HG02852 (cell line): Measurements from ENCODE around the gene ALOX15.
"Not testable (repeated sequence)": the region's sequence is repeated elsewhere in the genome, so short reads cannot be mapped to it uniquely, and the experiment has no call there.

ENCODE experiments used
- ATAC-seq: cut with Tn5 transposase; IDR thresholded peaks from one replicate; pipeline ENCODE4 v1.9.1; 2021; ENCODE audit warnings: mild to moderate bottlenecking, moderate library complexity; ENCODE audit not compliant: unreplicated experiment

Gene ALOX15, protein sequence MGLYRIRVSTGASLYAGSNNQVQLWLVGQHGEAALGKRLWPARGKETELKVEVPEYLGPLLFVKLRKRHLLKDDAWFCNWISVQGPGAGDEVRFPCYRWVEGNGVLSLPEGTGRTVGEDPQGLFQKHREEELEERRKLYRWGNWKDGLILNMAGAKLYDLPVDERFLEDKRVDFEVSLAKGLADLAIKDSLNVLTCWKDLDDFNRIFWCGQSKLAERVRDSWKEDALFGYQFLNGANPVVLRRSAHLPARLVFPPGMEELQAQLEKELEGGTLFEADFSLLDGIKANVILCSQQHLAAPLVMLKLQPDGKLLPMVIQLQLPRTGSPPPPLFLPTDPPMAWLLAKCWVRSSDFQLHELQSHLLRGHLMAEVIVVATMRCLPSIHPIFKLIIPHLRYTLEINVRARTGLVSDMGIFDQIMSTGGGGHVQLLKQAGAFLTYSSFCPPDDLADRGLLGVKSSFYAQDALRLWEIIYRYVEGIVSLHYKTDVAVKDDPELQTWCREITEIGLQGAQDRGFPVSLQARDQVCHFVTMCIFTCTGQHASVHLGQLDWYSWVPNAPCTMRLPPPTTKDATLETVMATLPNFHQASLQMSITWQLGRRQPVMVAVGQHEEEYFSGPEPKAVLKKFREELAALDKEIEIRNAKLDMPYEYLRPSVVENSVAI

DNA sequence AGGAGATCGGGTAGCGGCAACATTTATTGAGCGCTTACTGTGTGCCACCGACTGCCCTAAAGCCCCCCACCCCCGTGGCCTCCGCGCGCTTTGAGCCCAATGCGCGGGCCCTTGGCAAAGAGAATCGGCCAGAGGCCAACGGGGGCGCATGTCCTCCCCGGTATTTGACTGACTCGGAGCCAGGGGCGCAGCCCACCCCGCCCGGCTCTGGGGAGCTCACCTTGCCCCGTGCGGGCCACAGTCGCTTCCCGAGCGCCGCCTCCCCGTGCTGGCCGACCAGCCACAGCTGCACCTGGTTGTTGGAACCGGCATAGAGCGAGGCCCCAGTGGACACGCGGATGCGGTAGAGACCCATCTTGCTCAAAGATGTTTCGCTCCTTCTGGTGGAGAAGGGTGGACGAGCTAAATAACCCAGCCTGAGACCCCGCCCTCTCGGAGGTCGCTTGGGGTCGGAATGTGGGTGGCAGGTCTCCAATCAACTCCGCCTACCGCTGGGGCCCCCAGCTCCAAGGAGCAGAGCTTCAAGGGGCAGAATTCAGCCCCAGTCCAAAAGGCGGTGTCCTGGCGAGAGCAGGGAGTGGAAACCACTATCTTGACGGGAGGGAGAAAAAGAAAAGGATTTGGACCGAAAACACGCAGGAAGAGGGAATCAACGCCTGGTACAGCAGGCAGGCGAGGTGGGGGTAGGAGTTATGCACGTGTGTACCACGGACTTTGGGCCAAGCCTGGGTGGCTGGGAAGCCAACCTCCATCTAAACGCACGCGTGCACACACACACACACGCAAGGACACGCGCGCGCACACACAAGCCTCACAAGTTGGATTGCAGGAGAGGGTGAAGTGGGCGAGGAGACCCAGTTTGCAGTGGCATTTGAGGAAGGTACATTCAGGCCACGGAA is at the start of gene ALOX15:
Gene ALOX15 (minus strand): TSS at position 382 of the 899 bp plus-strand sequence. CDS start 27 bp downstream, at position 355.
- ATAC-seq, result no peak

DNA sequence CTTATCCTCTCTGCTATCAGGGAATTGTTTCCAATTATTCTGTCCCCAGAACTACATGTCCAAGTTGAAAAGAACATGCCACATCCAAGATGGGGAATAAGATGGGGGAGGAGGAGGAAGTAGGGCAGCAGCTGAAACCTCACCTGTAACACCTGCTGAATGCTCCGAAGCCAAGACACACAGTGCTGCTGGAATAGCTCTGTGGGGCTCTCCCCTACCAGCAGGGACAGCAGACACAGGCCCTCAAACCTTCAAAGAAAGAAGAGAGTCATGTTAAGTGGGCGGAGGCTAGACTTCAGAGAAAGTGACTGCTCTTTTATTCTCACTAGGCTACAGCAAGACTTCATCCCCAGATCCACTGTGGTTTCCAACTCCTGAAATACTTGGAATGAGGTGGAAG is 49.3 kb upstream of the ALOX15 start:
- ATAC-seq, result no peak

DNA sequence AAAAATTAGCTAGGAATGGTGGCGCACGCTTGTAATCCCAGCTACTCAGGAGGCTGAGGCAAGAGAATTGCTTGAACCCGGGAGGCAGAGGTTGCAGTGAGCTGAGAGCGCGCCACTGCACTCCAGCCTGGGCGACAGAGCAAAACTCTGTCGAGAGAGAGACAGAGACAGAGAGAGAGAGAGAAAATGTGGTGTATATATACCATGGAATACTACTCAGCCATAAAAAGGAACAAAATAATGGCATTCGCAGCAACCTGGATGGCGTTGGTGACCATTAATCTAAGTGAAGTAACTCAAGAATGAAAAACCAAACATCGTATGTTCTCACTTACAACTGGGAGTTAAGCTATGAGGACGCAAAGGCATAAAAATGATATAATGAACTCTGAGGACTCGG is 48.4 kb upstream of the ALOX15 start:
- not testable (repeated sequence) for ATAC-seq

DNA sequence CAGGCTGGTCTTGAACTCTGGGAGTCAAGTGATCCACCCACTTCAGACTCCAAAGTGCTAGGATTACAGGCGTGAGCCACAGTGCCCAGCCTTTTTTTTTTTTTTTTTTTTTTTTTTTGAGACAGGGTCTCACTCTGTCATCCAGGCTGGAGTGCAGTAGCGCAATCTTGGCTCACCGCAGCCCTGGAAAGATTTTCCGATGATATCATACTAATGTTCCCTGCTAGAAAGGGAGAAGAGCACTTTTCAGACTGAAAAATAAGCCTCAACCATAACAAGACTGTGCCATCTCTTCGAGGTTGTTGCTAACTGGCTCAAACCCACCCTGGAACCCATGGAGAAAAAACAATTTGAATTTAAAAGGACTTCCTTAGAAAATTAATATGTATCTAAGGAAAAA is 42.3 kb upstream of the ALOX15 start:
- ATAC-seq, result not testable (repeated sequence)

DNA sequence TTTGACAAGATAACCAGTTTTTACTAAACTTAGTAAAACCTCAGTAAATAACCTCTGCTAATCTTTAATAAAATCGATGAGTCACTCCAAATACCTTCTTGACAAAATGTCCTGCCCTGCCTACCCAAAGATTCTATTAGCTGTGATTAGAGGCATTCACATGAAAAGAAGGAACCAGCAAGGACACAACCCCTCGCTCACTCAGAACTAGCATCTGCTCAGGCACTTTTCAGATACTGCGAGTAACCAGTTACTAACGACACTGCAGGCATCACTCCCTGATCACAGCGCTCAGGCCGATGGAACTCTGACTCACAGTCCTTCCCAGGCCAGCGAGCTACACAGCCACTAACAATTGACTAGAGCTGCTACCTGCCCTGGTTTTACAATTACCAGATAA is 38.2 kb upstream of the ALOX15 start:
- no peak for ATAC-seq

DNA sequence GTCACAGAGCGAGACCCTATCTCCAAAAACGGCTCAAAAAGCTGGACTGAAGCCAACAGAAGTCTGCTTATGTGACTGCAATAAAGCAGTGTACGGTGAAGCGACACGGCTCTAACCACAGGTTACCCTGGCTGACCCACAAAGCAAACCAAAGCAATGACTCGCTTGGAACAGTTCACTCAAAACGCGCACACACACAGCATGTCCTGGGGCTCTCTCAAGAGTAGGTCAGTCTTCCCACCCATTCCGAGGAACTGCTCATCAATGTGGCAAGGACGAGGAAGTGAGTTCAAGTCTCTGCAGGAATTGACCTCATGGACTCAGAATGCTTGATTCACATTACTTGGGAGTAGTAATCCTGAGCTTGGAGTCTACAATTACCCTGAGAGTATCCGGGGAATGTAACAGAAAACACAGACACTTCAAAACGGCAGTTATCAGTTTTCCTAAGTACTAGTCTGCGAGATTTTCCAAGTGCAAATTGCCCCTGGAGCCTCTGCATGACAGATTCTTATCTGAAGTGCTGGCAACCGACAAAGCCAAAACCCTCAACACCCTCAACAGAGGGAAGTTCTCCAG is 37.1 kb upstream of the ALOX15 start:
- ATAC-seq, result no peak

DNA sequence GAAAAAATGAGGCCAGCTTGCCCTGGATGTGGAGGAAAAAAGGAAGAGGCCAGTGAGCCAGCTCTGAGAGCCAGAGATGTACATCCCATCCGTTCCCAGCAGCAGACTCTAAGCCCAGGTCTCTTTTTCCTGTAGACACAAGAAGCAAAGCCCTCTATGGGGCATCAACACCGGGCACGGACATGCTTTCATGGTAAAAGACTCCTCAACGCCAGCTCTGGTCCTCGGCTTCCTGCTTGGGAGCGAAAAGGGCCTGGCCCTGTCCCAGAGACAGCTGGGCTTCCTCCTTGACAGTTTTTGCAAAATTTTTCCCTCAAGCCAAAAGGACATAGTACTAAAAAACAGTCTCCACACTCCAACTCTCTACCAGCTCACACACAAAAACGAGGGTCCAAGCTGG is 35.3 kb upstream of the ALOX15 start:
- ATAC-seq, result no peak

DNA sequence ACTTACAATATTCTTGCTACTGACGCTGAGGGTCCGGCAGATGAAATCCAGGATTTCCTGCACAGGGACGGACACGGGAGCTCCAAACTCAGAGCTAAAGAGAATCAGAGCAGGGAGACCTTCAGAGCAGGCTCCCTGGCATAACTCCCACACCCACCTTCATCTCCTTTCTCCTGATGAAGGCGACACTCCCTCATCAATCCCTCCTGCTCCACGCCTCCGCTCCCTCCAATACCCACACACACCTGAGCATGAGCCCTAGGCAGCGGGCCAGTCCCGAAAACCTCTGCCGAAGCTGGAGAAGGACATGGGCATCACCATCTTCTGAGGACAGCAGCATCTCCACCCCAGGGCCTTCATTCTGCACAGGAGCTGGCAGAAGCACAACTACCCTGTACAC is 34.3 kb upstream of the ALOX15 start:
- no peak for ATAC-seq

DNA sequence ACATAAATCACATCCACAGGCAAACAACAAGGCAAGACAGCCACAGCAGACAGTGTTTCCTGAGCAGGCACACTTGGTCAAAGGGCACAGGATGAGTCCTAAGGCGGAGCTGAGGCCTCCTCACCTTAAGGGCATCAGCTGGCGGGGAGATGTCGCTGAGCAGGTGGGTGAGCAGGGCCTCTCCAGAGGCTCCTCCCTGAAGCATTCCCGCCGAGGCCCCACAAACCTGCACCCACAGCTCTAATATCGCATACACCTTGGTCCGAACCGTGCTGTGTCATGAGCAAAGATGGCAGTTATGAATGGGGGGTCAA is 33.2 kb upstream of the ALOX15 start:
- ATAC-seq, result no peak

DNA sequence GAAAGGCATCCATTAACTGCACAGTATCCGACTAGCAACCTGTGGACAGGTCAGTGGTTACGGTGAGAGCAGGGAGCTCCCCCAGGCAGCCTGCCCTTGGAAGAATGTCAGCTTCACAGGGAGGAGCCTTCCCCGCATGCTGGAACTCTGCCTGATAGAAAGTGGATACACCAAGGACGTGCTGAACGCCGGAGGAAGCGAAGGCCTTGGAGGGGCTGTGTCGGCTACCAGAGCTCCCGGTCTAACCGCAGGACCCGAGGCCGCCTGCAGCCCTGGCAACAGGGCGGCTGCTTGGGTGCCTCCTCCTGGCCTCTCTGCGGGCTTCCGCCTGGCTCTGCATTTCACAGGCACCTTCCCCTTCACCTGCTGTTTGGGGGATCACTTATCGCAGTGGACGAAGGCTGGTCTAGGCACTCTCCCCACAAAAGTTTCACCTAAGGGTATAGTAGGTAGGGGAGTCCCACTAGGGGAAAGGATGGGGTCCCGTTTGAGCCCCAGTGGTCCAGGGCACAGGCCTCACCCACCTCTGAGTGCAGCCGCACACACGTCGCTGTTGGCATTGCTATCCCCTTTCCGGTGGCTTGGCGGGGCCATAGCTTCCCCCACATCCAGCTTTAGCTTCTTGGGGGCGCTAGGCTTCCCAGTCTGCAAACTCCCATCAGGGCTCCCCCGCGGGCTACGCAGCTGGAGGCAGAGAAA is 32.7 kb upstream of the ALOX15 start:
- no peak for ATAC-seq

DNA sequence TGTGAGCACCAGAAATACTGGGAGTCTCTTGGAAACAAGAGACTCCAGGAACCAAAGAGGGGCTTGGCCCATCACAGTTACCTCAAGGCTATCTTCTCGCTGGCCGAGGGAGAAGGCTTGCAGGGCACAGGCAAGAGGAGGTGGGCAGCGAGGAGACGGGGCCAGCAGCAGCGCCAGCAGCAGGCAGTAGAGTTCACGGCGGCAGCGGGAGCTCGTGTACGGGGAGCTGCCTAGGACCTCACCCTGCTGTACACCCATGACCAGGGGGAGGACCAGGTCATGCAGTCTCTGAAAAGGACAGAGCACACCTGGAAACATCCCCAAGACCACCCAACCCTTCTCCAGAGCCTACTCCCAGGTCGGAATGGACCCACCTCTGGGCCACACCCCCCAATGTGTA is 31.7 kb upstream of the ALOX15 start:
- ATAC-seq, result no peak

DNA sequence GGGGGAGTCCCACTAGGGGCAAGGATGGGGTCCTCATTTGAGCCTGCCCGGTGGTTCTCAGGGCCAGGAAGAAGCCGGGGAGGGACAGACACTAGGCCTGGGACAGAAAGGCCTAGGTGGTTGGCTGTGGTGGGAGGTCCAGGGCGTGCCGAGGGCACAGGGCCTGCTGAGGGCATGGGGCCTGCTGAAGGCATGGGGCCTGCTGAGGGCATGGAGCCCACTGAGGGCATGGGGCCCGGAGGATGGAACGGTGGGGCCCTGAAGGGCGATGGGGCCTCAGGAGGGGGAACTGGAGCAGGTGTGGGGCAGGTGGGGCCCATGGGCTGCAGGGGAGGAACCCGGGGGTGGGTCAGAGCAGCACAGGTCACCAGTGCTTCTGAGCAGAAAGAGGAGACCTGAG is 31.3 kb upstream of the ALOX15 start:
- ATAC-seq, result no peak

DNA sequence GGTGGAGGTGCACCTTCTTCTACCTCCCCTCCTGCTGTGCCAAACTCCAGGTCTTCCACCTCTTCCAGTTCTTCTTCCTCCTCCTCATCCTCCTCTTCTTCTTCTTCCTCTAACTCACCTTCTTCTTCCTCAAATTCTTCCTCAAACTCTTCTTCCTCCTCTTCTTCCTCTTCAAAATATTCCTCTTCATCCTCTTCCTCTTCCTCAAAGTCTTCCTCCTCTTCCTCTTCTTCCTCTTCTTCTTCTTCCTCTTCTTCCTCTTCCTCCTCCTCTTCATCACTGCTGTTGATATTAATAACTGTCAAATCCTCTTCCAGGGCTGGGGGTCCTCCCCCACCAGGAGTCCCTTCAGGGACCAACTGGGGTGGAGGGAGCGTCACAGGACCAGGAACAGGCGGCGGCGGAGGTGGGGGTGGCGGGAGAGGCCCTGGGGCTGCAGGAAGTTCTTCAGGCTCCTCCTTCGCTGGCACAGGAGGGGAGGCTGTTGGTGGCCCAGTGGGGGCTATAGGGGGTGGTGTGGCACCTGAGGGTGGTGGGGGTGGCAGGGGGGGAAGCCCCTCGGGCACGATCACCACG is 30.7 kb upstream of the ALOX15 start:
- no peak for ATAC-seq

DNA sequence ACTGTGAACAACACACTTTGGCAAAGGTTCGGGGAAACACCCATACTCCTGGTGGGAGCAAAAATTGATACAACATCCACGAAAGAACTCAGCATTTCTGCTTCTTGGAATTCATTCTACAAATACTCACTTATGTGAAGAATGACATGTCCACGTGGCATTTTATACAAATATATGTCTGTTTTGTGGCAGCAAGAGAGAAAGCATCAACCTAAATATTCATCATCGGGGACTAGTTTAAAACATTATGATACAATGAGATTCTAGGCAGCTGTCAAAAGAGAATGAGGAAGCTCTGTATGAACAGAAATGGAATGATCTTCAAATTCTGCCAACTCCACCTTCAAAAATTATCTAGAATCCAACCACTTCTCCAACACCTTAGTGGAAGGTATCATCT is 25.7 kb upstream of the ALOX15 start:
- no peak for ATAC-seq

DNA sequence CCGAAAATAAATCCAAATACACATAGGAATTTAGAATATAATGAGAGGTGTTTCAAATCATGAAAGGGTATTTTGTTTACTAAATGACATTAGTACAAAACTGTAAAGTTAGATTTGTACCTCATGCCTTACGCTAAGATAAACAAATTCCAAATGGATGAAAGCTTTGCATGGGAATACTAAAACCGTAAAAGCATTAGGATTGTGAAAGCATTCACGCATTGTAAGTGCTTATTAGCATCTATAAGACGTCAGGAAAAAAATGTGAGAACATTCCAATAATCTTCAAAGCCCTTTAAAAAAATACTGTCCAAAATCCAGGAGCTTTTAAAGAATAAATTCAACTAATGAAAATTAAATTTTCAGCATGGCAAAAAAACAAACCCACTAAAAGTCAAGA is 24.8 kb upstream of the ALOX15 start:
- ATAC-seq, result no peak

DNA sequence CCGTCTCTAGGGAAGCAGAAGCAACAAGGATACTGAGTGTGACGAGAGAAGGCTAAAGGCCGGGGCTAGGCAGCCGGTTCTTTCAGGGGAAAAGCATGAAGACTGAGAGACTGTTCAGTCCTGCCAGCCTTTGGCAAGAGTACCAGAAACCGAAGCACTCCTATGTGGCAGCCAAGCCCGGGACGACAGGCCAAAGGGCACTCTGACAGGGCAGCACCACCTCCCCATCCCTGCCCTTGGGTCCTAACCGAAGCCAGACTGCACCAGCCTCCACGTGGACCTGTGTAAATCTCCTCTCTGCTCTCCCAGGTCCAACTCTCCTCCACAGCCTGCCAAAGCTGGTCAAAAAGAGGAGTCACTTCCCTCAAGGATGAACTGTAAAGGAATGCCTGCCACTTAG is 23.5 kb upstream of the ALOX15 start:
- ATAC-seq, result no peak

DNA sequence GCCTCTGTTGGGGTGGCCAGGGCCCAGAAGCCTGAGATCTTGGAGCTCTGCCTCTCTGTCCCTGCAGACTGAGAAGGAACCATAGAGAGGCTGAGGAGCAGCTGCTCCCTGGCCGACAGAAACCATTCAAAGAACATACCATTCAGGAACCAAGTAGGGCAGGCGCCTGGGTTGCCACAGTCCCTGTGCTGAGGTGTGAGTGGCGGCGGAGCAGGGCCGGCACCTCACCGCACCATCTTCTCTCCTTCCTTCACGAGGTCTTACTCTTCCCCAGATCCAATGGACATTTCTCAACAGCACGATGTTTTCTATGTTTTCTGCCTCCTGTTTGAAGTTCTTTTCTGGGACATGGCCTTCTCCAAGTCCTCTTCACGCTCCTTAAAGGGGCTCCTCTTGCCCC is 22.8 kb upstream of the ALOX15 start:
- ATAC-seq, result no peak

DNA sequence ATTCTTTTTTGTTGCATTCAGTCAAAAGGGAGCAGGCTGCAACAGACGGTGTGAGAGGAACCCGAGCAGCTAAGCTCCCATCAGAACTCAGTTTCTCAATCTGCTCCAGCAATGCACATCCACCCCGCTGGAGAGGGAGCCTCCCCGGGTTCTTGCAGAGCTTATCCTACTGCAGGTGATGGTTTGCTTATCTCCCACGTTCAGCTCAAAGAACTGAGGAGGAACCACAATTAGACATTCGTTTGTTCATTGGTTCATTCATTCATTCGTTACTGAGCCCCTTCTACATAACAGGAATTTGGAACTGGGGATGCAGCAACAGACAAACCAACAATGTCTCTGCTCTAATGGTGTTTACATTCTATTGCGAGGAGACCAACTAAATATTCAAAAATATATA is 22.2 kb upstream of the ALOX15 start:
- no peak for ATAC-seq

DNA sequence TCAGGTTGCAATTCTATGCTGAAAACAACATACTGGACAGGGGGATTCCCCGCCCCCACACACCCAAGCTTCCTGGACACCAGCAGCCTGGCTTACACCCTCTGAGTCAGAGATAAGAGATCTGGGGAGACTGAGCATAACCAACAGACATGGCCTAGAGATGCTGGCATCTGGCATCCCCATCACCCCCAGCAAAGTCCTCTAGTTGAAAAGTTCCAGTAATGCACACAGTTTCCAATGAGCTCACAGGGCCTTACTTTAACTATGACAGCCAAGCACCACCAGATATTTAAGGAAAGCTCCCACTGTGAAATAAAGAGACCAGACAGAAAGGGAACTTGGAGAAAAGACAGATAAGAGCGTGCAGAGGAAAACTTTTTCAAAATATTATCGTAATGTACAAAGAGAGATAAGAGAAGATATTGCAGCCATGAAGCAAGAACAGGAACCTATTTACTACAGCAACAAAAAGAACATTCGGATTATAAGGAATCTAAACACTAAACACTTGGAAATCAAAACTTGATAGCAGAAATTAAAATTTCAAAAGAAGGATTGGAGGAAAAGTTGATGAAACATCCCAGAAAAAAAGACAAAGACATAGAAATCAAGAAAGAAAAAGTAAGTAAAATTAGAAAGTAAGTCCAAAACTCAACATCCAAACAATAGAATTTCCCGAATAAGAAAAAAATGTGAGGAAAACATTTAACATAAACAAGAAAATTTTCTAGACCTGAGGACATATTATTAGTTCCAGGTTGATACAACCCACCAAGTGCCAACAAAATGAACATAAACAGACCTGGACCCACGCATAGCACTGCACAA is 17.2 kb upstream of the ALOX15 start:
- no peak for ATAC-seq

DNA sequence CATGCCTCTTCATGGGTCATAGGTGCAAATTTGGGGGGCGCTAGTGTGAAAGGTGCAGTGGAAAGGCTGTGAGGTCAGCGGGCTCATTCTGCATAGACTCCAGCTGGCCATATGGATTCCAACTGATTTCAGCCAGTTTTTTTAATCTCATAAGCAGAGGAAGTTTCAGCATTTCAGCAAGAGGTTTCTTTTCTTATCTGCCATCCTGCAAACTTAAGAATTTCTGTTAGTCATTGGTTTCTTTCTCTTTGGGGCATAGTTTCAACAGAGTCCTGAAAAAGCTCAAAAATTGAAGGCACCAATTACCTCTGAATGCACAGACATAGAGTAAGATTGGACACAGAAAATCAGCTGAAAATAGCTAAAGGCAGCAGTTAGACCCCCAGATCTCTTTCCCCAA is 16.2 kb upstream of the ALOX15 start:
- ATAC-seq, result no peak
